Measurements from ENCODE around the gene AGMO.

GRCh38 chr7:15489383-15489782 lies 72.4 kb downstream of the AGMO start:
- TF ChIP-seq, protein P1, sequence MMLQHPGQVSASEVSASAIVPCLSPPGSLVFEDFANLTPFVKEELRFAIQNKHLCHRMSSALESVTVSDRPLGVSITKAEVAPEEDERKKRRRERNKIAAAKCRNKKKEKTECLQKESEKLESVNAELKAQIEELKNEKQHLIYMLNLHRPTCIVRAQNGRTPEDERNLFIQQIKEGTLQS (CRISPR knock-in tag; conservative IDR thresholded peaks at IDR 0.05) = no peak
- no peak for TF ChIP-seq ELF4 (CRISPR knock-in tag; IDR thresholded peaks at IDR 0.05; ENCODE audit: low read depth)
- no peak for TF ChIP-seq SOX15 (CRISPR knock-in tag; IDR thresholded peaks at IDR 0.05)
- no peak for TF ChIP-seq ZNF121 (CRISPR knock-in tag; IDR thresholded peaks at IDR 0.05)
- TF ChIP-seq KAT7 (CRISPR knock-in tag; IDR thresholded peaks at IDR 0.05; ENCODE audit: borderline replicate concordance) = no peak
- TF ChIP-seq ZNF263 (CRISPR knock-in tag; IDR thresholded peaks at IDR 0.05; ENCODE audit: low read depth) = no peak
- TF ChIP-seq ZNF232 (CRISPR knock-in tag; IDR thresholded peaks at IDR 0.05) = no peak
- TF ChIP-seq, protein P2, sequence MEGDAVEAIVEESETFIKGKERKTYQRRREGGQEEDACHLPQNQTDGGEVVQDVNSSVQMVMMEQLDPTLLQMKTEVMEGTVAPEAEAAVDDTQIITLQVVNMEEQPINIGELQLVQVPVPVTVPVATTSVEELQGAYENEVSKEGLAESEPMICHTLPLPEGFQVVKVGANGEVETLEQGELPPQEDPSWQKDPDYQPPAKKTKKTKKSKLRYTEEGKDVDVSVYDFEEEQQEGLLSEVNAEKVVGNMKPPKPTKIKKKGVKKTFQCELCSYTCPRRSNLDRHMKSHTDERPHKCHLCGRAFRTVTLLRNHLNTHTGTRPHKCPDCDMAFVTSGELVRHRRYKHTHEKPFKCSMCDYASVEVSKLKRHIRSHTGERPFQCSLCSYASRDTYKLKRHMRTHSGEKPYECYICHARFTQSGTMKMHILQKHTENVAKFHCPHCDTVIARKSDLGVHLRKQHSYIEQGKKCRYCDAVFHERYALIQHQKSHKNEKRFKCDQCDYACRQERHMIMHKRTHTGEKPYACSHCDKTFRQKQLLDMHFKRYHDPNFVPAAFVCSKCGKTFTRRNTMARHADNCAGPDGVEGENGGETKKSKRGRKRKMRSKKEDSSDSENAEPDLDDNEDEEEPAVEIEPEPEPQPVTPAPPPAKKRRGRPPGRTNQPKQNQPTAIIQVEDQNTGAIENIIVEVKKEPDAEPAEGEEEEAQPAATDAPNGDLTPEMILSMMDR (IDR thresholded peaks at IDR 0.05) = no peak
- TF ChIP-seq CREB1 (CRISPR knock-in tag; IDR thresholded peaks at IDR 0.05) = no peak
- TF ChIP-seq, protein P3, sequence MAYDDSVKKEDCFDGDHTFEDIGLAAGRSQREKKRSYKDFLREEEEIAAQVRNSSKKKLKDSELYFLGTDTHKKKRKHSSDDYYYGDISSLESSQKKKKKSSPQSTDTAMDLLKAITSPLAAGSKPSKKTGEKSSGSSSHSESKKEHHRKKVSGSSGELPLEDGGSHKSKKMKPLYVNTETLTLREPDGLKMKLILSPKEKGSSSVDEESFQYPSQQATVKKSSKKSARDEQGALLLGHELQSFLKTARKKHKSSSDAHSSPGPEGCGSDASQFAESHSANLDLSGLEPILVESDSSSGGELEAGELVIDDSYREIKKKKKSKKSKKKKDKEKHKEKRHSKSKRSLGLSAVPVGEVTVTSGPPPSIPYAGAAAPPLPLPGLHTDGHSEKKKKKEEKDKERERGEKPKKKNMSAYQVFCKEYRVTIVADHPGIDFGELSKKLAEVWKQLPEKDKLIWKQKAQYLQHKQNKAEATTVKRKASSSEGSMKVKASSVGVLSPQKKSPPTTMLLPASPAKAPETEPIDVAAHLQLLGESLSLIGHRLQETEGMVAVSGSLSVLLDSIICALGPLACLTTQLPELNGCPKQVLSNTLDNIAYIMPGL (CRISPR knock-in tag; IDR thresholded peaks at IDR 0.05) = no peak
- TF ChIP-seq ZNF423 (CRISPR knock-in tag; IDR thresholded peaks at IDR 0.05) = no peak
